Fibroblast of villous mesenchyme (primary cell): ENCODE measurements around the gene TLE5. TPM values are rescaled to one million over a fixed set of nuclear protein-coding genes. Genes with fewer than 3 reads are reported as not detected.
"Not testable (repeated sequence)": the region's sequence is repeated elsewhere in the genome, so short reads cannot be mapped to it uniquely, and the experiment has no call there.

Experiments
- DNase-seq: peaks from one replicate; pipeline ENCODE4 v3.0.0-alpha.2; 2010; ENCODE audit warnings: low read depth
- H3K4me3 ChIP-seq: 2 replicates; pipeline ENCODE4 v1.5.1; 2011; ENCODE audit warnings: low read depth, mild to moderate bottlenecking, low read length
- total RNA-seq: library from RNA; depleted of rRNA; stranded (reverse); fragments of >200 nt; gene quantifications from 2 replicates; pipeline ENCODE4 v1.2.3, GENCODE V29; 2012
- TF ChIP-seq, protein P1 (sequence below): IDR thresholded peaks from 2 replicates; pipeline ENCODE4 v1.5.1; 2012; ENCODE audit warnings: low read depth, mild to moderate bottlenecking, low read length; ENCODE audit not compliant: insufficient read depth

TLE5 gene
- total RNA-seq, 1 donor, result 289 TPM

DNA sequence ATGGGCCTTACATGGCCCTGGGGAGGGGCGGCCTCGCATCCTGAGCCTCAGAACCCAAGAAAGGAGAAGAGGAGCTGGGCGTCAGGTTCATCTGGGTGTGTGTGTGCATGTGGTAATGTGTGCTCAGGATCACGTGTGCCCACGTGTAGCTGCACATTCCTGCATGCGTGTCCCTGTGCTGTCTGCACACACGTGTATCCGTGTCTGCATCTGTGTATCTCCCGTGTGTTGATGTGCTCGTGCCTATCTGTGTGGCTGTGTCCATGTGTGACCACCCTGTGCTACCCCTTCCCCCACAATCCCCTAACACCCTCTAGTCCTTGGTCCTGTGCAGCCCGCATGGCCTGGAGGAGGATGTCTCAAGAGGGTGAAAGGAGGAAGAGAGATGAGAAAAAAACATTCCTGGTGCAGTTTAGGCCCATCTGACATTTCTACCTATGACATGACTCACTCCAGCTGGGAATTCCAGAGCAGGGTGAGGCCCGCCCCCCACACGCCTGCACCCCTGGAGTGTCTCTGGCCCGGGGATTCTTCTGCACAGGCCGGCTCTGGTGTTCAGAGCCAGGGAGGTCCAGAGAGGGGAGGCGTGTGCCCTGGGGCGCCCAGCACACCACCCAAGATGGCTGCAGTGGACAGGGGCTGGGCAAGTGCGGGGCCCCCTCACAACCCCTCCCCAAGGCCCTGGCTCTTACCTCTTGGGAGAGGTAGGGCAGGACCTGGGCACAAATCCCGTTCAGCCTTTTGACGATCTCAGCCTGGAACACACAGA, 7.1 kb downstream of the TLE5 start:
- no peak overlapping the region for H3K4me3 ChIP-seq
- TF ChIP-seq, protein P1, sequence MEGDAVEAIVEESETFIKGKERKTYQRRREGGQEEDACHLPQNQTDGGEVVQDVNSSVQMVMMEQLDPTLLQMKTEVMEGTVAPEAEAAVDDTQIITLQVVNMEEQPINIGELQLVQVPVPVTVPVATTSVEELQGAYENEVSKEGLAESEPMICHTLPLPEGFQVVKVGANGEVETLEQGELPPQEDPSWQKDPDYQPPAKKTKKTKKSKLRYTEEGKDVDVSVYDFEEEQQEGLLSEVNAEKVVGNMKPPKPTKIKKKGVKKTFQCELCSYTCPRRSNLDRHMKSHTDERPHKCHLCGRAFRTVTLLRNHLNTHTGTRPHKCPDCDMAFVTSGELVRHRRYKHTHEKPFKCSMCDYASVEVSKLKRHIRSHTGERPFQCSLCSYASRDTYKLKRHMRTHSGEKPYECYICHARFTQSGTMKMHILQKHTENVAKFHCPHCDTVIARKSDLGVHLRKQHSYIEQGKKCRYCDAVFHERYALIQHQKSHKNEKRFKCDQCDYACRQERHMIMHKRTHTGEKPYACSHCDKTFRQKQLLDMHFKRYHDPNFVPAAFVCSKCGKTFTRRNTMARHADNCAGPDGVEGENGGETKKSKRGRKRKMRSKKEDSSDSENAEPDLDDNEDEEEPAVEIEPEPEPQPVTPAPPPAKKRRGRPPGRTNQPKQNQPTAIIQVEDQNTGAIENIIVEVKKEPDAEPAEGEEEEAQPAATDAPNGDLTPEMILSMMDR, result no peak
- DNase-seq, result peak; percentile 32

DNA sequence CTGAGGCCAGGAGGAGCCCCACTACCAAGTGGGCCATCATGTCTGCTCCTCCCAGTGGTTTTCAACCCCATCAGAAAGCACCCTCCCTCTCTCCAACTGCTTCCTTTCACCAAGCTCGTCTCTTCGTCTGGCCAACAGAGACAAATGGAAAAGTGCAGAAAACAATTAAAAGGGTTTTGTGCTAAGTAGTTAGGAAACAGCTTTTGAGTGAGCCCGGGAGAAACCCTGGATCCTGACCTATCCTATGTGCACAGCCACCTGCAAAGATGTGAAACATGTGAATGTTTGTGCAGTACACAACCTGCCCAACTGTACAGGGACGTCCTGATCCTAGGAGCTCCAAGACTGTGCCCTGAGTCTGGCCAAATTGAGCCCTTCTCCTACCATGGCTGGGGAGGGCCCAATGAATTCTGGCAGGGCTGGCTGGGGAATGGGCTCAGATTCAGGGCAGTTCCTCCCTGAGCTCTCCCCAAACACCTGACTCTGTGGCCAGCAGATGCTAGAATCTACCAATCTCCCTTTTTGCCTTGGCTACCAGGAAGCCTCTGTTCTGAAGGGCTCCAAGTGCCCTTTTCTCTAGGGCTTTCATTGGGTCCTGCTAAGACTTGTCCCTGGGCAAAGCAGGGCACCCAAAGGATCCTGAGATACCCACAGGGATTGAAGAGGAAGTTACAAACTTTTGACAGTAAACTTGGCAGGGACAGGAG, 7.9 kb downstream of the TLE5 start:
- TF ChIP-seq, protein P1, result no peak
- no peak overlapping the region for H3K4me3 ChIP-seq
- DNase-seq, result no peak

DNA sequence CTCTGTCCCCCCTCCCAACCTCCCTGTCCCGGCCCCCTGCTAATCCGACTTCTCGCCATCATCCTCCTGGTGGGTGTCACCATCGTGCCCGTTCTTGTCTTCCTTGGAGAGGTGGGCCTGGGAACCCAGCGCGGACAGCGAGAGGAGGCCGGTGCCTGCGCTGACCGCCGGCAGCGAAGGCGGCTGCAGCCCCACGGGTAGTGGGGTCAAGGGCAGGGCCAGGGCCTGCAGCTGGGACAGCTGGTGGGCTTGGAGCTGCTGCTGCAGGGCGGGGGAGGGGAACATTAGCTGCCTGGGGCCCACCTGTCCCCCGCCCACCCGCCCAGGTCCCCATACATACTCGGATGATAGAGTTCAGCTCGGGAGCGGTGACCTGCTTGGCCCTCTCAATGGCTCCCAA, 8.5 kb downstream of the TLE5 start:
- H3K4me3 ChIP-seq, result no peak overlapping the region
- TF ChIP-seq, protein P1, result no peak
- no peak for DNase-seq

DNA sequence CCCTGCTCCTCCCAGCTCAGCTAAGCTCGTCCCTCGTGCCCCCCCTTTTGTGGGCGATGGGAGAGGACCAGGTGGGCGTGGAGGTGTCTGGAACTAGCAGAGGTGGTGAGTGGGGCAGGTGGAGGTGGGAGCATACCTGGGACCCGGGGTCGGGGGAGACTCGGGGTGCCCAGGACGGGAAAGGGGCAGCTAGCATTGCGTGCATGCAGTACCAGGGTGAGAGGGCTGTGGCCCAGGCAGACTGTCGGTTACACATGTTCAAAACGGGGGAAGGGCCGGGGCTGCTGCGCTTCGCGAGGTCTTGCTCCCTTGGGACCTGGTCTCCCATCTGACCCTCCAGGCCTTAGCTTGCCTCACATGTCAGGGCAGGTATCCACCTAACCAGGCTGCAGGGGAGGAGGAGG, 9.1 kb downstream of the TLE5 start:
- TF ChIP-seq, protein P1, result no peak
- H3K4me3 ChIP-seq, result no peak overlapping the region
- no peak for DNase-seq

DNA sequence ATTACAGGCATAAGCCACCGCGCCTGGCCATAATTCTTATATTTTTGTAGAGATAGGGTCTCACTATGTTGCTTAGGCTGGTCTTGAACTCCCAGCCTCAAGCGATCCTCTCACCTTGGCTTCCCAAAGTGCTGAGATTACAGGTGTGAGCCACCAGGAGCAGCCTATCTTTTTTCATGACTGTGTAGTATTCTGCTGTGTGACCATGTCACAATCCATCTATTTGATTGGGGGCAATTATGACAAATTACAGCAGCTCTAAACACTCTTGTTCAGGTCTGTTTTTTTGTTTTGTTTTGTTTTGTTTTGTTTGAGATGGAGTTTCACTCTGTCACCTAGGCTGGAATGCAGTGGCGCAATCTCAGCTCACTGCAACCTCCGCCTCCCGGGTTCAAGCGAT, 12.3 kb downstream of the TLE5 start:
- not testable (repeated sequence) for DNase-seq, H3K4me3 ChIP-seq

DNA sequence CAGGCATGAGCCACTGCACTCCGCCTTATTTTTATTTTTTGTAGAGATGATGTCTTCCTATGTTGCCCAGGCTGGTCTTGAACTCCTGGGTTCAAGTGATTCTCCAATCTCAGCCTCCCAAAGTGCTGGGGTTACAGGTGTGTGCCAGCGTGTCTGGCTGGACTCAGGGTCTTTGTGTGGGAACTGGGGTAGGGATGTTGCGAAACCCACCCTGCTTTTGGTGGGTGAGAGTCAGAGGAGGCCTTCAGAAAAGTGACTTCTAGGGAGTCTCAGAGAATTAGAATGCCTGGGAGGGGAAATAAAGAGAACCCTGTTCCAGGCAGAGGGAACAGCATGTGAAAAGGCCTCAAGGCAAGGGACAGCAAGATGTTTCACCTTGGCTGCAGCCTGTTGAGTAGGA, 13.2 kb downstream of the TLE5 start:
- DNase-seq, result no peak
- TF ChIP-seq, protein P1, result no peak
- H3K4me3 ChIP-seq, result no peak overlapping the region

DNA sequence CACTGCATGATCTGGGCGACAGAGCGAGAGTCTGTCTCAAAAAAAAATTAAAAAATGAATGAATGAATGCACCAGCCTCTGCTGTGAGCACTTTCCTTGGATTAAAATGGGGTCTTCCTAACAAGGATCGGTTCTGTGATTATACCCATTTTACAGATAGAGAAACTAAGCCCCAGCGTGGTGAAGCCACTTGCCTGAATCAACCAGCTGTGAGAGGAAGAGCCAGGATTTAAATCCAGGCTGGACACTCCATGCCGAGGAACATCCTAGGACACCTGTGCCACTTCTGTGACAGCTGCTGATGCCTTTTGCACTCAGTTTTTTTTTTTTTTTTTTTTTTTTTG, 14.1 kb downstream of the TLE5 start:
- TF ChIP-seq, protein P1, result no peak
- no peak for DNase-seq
- H3K4me3 ChIP-seq, result no peak overlapping the region
